ENCODE measurements around the gene SPOCD1. TPM values are rescaled to one million over a fixed set of nuclear protein-coding genes. Genes with fewer than 3 reads are reported as not detected.
A peak's percentile ranks its signal among the peaks of the same experiment; 100 is the strongest.

SPOCD1 gene
- polyA plus RNA-seq, 2 of the 4 experiments (the other 2 are of a cell fraction): 0.98 to 4.8 TPM

DNA sequence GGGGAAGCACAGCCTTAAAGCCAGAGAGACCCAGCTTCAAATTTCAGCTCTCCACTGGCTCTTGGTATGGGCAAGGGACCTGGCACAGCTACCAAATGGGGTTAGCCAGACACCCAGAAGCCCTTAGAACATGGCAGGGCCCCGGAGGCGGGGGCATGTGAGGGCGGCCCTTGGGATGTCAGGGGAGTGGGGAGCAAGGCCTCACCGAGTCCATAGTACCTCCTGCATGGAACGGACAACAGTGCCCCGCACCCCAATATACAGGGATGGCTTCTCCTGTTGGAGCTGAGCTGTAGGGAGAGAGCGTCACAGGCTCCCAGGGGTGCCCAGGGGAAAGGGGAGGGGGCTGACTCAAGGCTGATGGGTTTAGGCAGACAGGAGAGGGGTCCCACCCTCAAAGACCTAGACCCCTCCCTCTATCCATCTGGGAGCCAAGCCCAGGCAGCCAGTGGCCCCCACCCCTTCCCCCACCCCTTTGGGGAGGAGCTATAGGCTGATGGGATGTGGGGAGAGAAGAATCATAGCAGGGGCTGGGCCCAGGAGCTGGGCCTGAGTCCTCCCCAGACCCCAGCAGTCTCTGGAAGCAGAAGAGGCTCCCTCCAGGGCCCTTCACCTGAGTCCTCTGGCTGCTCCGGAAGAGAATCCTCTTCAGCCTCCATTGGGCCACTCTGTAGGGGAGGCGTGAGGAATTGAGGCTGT, 16.5 kb downstream of the SPOCD1 start:
- Histone ChIP-seq H3K4me3 (no peak overlapping the region), H3K9me3 (no peaks in the 10 kb centered on the region), H3K4me1 (peaks cover 28% of the 10 kb centered on the region), H3K27ac (peak overlapping the region in 1 of 2 experiments; percentile 83; a peak in 4 of 6 replicates), H3K4me2 (peak overlapping the region; percentile 65)
- 89% methylated on average over 2 of the region's 9 CpGs for WGBS (ENCODE audit: missing lambda C conversion rate)
- FAIRE-seq: no peak
- DNase-seq (ENCODE audit: low read depth in 1 of 2, low spot score in 1 of 2): no peak
- TF ChIP-seq EP300 (IDR thresholded peaks at IDR 0.05) (no peak), RARB (CRISPR knock-in tag; IDR thresholded peaks at IDR 0.05) (no peak)
- ChIA-PET POLR2A (no interaction called here), CTCF (interaction anchor here (2.9 to 6.0 kb wide), 2 partner anchors 10 to 16 kb away, joined by 11 to 55 read pairs; partner anchors contain the start of gene SPOCD1)
- peak in 1 of 2 experiments; percentile 9; a peak in 2 of 6 replicates for ATAC-seq

DNA sequence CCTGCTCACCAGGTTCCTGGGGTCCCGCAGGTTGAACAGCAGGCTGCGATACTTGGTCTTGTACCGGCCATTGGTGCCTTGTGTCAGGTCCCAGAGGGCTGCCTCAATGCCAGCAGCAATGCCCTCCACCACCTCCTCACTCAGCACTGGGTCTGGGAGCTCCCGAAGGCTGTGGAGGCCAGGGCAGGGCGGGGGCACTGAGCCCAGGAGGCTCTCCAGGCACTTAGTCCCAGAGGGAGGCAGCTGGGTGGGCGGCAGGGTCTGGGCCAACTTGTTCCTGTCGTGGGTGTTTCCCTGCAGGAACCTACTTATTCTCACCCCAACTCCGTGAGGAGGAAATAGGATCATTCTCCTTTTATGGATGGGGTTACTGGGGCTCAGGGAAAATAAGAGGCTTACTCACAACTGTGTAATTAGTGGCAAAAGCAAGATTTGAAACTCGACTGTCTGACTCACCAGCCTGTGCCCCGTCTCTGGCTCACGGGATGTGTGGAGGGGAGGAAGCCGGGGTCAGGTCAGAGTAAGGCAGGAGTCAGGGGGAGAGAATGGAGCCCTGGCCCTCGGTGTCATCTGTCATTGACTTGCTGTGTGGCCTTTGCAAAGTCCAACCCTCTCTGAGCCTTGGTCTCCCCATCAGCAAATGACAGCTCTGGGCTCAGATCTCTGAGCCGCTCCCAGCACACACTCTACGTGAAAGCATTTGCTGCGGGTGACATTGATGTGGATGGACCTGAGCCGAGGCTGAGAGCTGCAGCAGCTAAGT, 17.2 kb downstream of the SPOCD1 start:
- POLR2A ChIA-PET: no interaction called here

DNA sequence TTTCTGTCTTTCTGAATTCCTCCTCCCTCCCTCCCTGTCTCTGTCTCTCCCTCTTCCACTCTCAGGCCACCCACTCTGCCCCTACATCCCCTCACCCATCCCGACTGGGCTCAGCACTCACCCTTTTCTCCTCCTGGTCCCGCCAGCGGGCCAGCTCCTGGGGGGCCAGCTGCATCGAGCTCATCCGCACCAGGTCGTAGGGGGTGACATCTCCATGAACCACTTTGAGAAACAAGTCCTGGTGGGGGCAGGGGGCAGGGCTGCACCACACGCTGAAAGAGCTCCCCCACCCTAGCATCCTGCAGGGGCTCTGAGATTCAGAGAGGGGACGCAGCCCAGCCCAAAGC, 17.8 kb downstream of the SPOCD1 start:
- no peak for FAIRE-seq

More for the DNA sequence above, 17.2 kb downstream of the SPOCD1 start:
- TF ChIP-seq ZFP36 (IDR thresholded peaks at IDR 0.05; ENCODE audit: borderline replicate concordance, partially characterized antibody): peak; percentile 54
- no peak for TF ChIP-seq CEBPB (IDR thresholded peaks at IDR 0.05)
- TF ChIP-seq HOXB13 (CRISPR knock-in tag; IDR thresholded peaks at IDR 0.05; ENCODE audit: low read depth): no peak
- no peaks in the 10 kb centered on the region for H3K9me3 ChIP-seq
- peak overlapping the region; percentile 65 for H3K4me2 ChIP-seq
- no peak for FAIRE-seq
- H3K27ac ChIP-seq: peak overlapping the region; percentile 60 to 83; a peak in 5 of 6 replicates
- DNase-seq (ENCODE audit: low read depth in 1 of 2, low spot score in 1 of 2): peak; percentile 34 to 35
- no peak overlapping the region for H3K4me3 ChIP-seq
- CTCF ChIA-PET: interaction anchor here (0.9 to 6.0 kb wide), 4 partner anchors 10 to 250 kb away, joined by 3 to 55 read pairs (median 8); partner anchors contain the start of gene SPOCD1
- whole genome bisulfite sequencing (ENCODE audit: missing lambda C conversion rate): 26% methylated on average over 12 of the region's 17 CpGs
- ATAC-seq: peak; percentile 75 to 80
- peaks cover 28% of the 10 kb centered on the region for H3K4me1 ChIP-seq

More for the DNA sequence above, 17.8 kb downstream of the SPOCD1 start:
- Histone ChIP-seq H3K4me1 (peaks cover 28% of the 10 kb centered on the region), H3K4me2 (peak overlapping the region; percentile 65), H3K9me3 (no peaks in the 10 kb centered on the region), H3K27ac (peak overlapping the region; percentile 60 to 83; a peak in 5 of 6 replicates), H3K4me3 (no peak overlapping the region)
- ATAC-seq (no peak), DNase-seq (ENCODE audit: low read depth in 1 of 2, low spot score in 1 of 2) (no peak)
- no peak for TF ChIP-seq JUNB (IDR thresholded peaks at IDR 0.05)
- TF ChIP-seq, protein P1, sequence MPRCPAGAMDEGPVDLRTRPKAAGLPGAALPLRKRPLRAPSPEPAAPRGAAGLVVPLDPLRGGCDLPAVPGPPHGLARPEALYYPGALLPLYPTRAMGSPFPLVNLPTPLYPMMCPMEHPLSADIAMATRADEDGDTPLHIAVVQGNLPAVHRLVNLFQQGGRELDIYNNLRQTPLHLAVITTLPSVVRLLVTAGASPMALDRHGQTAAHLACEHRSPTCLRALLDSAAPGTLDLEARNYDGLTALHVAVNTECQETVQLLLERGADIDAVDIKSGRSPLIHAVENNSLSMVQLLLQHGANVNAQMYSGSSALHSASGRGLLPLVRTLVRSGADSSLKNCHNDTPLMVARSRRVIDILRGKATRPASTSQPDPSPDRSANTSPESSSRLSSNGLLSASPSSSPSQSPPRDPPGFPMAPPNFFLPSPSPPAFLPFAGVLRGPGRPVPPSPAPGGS (IDR thresholded peaks at IDR 0.05): no peak
- no peak for TF ChIP-seq EHF (CRISPR knock-in tag; IDR thresholded peaks at IDR 0.05)
- TF ChIP-seq PHF8 (IDR thresholded peaks at IDR 0.05; ENCODE audit: borderline replicate concordance, low read depth): no peak
- TF ChIP-seq RAD21 (conservative IDR thresholded peaks at IDR 0.05 in 1 of 2, IDR thresholded peaks at IDR 0.05 in 1 of 2): no peak
- no peak for TF ChIP-seq TP53 (CRISPR knock-in tag; IDR thresholded peaks at IDR 0.05)
- no peak for TF ChIP-seq CBX8 (IDR thresholded peaks at IDR 0.05)
- no peak for TF ChIP-seq ZC3H11A (IDR thresholded peaks at IDR 0.05)
- no peak for TF ChIP-seq SREBF2 (IDR thresholded peaks at IDR 0.05)
- no peak for TF ChIP-seq MAFK (IDR thresholded peaks at IDR 0.05; ENCODE audit: partially characterized antibody)
- no peak for TF ChIP-seq GATA3 (IDR thresholded peaks at IDR 0.05; ENCODE audit: borderline replicate concordance)
- no peak for TF ChIP-seq TFCP2L1 (CRISPR knock-in tag; IDR thresholded peaks at IDR 0.05)
- TF ChIP-seq, protein P2, sequence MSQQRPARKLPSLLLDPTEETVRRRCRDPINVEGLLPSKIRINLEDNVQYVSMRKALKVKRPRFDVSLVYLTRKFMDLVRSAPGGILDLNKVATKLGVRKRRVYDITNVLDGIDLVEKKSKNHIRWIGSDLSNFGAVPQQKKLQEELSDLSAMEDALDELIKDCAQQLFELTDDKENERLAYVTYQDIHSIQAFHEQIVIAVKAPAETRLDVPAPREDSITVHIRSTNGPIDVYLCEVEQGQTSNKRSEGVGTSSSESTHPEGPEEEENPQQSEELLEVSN (IDR thresholded peaks at IDR 0.05; ENCODE audit: borderline replicate concordance, low read depth): no peak
- TF ChIP-seq, protein P3, sequence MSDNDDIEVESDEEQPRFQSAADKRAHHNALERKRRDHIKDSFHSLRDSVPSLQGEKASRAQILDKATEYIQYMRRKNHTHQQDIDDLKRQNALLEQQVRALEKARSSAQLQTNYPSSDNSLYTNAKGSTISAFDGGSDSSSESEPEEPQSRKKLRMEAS (IDR thresholded peaks at IDR 0.05): no peak
- no peak for TF ChIP-seq NR3C1 (IDR thresholded peaks at IDR 0.05)
- TF ChIP-seq, protein P4, sequence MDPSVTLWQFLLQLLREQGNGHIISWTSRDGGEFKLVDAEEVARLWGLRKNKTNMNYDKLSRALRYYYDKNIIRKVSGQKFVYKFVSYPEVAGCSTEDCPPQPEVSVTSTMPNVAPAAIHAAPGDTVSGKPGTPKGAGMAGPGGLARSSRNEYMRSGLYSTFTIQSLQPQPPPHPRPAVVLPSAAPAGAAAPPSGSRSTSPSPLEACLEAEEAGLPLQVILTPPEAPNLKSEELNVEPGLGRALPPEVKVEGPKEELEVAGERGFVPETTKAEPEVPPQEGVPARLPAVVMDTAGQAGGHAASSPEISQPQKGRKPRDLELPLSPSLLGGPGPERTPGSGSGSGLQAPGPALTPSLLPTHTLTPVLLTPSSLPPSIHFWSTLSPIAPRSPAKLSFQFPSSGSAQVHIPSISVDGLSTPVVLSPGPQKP (IDR thresholded peaks at IDR 0.05; ENCODE audit: low read depth, low read length): no peak
- TF ChIP-seq HOXB13 (CRISPR knock-in tag; IDR thresholded peaks at IDR 0.05; ENCODE audit: low read depth): no peak
- TF ChIP-seq, protein P5, sequence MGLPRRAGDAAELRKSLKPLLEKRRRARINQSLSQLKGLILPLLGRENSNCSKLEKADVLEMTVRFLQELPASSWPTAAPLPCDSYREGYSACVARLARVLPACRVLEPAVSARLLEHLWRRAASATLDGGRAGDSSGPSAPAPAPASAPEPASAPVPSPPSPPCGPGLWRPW (IDR thresholded peaks at IDR 0.05): no peak
- TF ChIP-seq, protein P6, sequence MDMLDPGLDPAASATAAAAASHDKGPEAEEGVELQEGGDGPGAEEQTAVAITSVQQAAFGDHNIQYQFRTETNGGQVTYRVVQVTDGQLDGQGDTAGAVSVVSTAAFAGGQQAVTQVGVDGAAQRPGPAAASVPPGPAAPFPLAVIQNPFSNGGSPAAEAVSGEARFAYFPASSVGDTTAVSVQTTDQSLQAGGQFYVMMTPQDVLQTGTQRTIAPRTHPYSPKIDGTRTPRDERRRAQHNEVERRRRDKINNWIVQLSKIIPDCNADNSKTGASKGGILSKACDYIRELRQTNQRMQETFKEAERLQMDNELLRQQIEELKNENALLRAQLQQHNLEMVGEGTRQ (IDR thresholded peaks at IDR 0.05): no peak
- TF ChIP-seq ESRRA (IDR thresholded peaks at IDR 0.05; ENCODE audit: borderline replicate concordance, low read length): no peak
- ChIA-PET POLR2A (no interaction called here), CTCF (interaction anchor here (0.5 to 6.0 kb wide), 6 partner anchors 9 to 249 kb away, joined by 3 to 55 read pairs (median 4); no protein-coding TSS in a partner anchor)
- 92% methylated on average over 6 of the region's 8 CpGs for WGBS (ENCODE audit: missing lambda C conversion rate)
